ENCODE results near the gene PPP4R1.

Gene PPP4R1

DNA sequence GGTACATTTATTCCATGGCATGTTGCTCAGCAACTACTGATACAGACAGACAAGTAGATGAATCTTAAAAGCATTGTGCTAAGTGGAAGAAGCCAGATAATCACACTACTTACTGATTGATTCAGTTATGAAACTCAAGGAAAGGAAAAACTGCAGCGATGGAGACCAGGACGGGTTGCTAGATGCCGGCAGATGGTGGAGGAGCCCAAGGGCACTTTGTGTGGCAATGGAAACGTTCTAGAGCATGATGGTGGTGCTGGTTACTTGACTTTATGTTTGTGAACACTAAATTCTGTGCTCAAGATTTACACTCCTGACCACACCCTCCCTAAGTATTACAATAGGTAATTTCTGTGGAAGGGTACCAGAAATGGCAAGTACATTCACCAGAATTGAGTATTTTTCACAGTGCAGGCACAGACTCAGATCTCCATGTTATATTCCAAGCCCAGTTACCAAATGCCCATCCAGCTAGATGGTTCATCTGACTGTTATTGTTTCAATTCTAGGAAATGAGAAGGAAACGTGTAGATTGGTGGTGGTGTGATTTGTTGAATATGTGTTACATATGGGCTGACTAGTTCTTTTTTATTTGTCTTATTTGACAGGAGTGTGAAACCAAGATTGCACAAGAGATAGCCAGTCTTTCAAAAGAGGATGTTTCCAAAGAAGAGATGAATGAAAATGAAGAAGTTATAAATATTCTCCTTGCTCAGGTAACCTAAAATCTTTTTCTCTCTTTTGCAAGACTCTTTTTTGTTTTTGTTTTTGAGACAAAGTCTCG lies 83.9 kb downstream of the PPP4R1 start:
- no peak overlapping the region for H3K4me3 ChIP-seq (ENCODE audit: low read depth, low read length)
- TF ChIP-seq, protein P1, sequence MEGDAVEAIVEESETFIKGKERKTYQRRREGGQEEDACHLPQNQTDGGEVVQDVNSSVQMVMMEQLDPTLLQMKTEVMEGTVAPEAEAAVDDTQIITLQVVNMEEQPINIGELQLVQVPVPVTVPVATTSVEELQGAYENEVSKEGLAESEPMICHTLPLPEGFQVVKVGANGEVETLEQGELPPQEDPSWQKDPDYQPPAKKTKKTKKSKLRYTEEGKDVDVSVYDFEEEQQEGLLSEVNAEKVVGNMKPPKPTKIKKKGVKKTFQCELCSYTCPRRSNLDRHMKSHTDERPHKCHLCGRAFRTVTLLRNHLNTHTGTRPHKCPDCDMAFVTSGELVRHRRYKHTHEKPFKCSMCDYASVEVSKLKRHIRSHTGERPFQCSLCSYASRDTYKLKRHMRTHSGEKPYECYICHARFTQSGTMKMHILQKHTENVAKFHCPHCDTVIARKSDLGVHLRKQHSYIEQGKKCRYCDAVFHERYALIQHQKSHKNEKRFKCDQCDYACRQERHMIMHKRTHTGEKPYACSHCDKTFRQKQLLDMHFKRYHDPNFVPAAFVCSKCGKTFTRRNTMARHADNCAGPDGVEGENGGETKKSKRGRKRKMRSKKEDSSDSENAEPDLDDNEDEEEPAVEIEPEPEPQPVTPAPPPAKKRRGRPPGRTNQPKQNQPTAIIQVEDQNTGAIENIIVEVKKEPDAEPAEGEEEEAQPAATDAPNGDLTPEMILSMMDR (IDR thresholded peaks at IDR 0.05; ENCODE audit: low read depth, low read length): no peak

GRCh38 chr18:9526458-9526857 lies 87.9 kb downstream of the PPP4R1 start:
- TF ChIP-seq, protein P1 (IDR thresholded peaks at IDR 0.05; ENCODE audit: low read depth, low read length): no peak
- no peak overlapping the region for H3K4me3 ChIP-seq (ENCODE audit: low read depth, low read length)

DNA sequence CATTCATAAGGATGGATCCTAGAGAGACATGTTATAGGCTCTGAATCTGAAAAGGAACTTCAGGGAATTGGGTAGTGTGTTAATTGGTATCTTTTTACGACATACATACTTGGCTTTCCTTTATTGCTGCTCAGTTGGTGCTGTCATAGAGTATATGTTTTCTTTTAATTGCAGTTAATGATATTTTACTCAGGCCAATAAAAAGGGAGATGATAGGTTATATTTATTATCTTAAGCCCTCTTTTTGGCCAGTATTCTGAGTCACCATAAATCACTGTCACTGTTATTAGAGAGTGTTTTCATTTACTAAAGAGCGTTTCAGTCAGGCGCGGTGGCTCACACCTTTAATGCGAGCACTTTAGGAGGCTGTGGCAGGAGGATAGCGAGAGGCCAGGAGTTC lies 91.4 kb downstream of the PPP4R1 start:
- no peak overlapping the region for H3K4me3 ChIP-seq (ENCODE audit: low read depth, low read length)
- TF ChIP-seq, protein P1 (IDR thresholded peaks at IDR 0.05; ENCODE audit: low read depth, low read length): no peak

- TF ChIP-seq, protein P1 (IDR thresholded peaks at IDR 0.05; ENCODE audit: low read depth, low read length): no peak
- H3K4me3 ChIP-seq (ENCODE audit: low read depth, low read length): no peak overlapping the region
Measured at GRCh38 chr18:9521770-9522169, 92.6 kb downstream of the PPP4R1 start.

DNA sequence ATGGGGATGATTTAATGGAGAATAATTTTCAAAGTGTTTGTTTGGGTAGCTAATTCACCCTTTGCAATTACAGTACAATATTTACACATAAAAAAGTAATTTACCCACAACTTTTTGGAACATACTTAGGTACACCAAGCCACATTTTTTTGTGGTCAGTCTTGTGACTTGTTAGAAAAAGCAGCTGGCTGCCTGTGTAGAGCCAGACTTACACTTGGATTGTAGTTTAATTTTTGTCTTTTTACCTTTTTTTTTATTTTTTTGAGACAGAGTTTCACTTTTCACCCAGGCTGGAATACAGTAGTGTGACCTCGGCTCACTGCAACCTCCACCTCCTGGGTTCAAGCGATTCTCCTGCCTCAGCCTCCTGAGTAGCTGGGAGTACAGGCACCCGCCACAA lies 93.7 kb downstream of the PPP4R1 start:
- TF ChIP-seq, protein P1 (IDR thresholded peaks at IDR 0.05; ENCODE audit: low read depth, low read length): no peak
- no peak overlapping the region for H3K4me3 ChIP-seq (ENCODE audit: low read depth, low read length)

- TF ChIP-seq, protein P1 (IDR thresholded peaks at IDR 0.05; ENCODE audit: low read depth, low read length): no peak
Measured at GRCh38 chr18:9519399-9519798, 95.0 kb downstream of the PPP4R1 start.

DNA sequence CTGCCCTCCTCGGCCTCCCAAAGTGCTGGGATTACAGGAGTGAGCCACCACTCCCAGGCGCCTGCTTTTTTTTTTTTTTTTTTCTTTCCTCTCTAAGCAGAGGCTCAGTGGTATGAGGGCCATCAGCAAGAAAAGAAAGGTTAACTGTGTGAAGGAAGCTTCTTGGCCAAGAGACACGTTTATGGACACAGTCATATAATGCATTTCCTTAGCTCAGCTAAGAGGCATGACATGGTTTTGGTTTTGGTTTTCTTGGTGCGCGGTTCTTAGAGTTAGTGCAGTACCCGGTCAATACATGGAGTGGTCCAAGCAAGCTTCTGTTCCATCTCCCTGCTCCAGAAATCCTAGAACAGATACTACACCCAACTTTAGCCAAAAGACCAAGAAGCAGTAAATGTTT lies 96.5 kb downstream of the PPP4R1 start:
- no peak overlapping the region for H3K4me3 ChIP-seq (ENCODE audit: low read depth, low read length)
- TF ChIP-seq, protein P1 (IDR thresholded peaks at IDR 0.05; ENCODE audit: low read depth, low read length): no peak

More at GRCh38 chr18:9519399-9519798, 95.0 kb downstream of the PPP4R1 start:
- no peak overlapping the region for H3K4me3 ChIP-seq (ENCODE audit: low read depth, low read length)
